HUES64 (cell line): ENCODE data around the gene KCNN1.

Source experiments
- H3K27ac ChIP-seq: 2 replicates; pipeline ENCODE4 v1.7.0; 2013; ENCODE audit warnings: low read depth, low read length, inconsistent platforms
- H3K27me3 ChIP-seq: 2 replicates; pipeline ENCODE4 v1.6.1; 2013; ENCODE audit warnings: mild to moderate bottlenecking, low read length; ENCODE audit not compliant: insufficient read depth
- H3K36me3 ChIP-seq: 2 replicates; pipeline ENCODE4 v1.6.1; 2013; ENCODE audit warnings: mild to moderate bottlenecking, low read length; ENCODE audit not compliant: insufficient read depth
- H3K4me1 ChIP-seq: 2 replicates; pipeline ENCODE4 v1.6.1; 2013; ENCODE audit warnings: mild to moderate bottlenecking, low read length, moderate library complexity; ENCODE audit not compliant: insufficient read depth
- H3K4me3 ChIP-seq: 2 replicates; pipeline ENCODE4 v1.5.1; 2013; ENCODE audit warnings: mild to moderate bottlenecking, low read length, moderate library complexity
- H3K9ac ChIP-seq: 2 replicates; pipeline ENCODE4 v1.6.1; 2013; ENCODE audit warnings: mild to moderate bottlenecking, low read depth, low read length
- H3K9me3 ChIP-seq: 2 replicates; pipeline ENCODE4 v1.6.1; 2013; ENCODE audit warnings: low read depth, low read length; ENCODE audit not compliant: insufficient read depth
- WGBS: fragments of 150-250, 120-280 bp; methylation state at CpG from one replicate; pipeline ENCODE4 v1.1.7; 2013; ENCODE audit warnings: missing lambda C conversion rate; 5-methylcytosine and 5-hydroxymethylcytosine counted together

KCNN1 gene

GRCh38 chr19:18045307-18046050, 78.6 kb downstream of the KCNN1 start:
- H3K27me3 ChIP-seq = no peaks in the 10 kb centered on the region
- peak overlapping the region; percentile 30; the same call in 1 of the 2 replicates for H3K9ac ChIP-seq
- no peaks in the 10 kb centered on the region for H3K9me3 ChIP-seq
- 0 out of 2 replicates have a peak, but pooled peaks cover 3% of the 10 kb centered on the region for H3K4me1 ChIP-seq
- H3K27ac ChIP-seq = no peak overlapping the region
- no peaks in the 10 kb centered on the region for H3K36me3 ChIP-seq
- H3K4me3 ChIP-seq = no peak overlapping the region
- WGBS = 90% methylated on average over 7 of the region's 7 CpGs

DNA sequence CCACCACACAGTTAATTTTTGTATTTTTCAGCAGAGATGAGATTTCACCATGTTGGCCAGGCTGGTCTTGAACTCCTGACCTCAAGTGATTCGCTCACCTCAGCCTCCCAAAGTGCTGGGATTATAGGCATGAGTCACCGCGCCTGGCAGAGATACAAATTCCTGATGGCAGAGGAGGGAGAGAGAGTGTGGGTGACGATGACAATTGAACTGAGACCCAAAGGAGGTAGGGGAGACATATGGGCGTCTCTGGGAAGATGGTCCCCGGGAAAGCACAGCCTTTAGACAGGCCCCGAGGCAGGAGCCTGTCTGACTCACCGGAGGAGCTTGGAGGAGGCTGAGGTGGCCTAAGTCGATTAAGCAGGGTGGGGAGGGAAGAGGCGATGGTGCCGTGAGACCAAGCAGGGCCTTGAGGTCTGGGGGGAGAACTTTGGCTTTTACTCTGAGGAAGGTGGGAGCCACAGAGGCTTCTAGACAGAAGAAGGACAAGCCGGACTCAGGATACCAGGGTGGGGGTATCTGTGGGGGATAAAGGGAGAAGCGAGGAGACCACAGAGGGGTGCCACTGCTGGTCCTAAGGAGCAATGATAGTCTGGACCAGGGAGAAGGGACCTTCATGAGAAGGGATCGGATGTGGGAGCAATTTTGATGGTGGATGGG, 79.3 kb downstream of the KCNN1 start:
- H3K27me3 ChIP-seq = no peaks in the 10 kb centered on the region
- 0 out of 2 replicates have a peak, but pooled peaks cover 3% of the 10 kb centered on the region for H3K4me1 ChIP-seq
- no peak overlapping the region for H3K27ac ChIP-seq
- H3K9ac ChIP-seq = no peak overlapping the region
- no peak overlapping the region for H3K4me3 ChIP-seq
- 84% methylated on average over 14 of the region's 14 CpGs for WGBS
- H3K9me3 ChIP-seq = no peaks in the 10 kb centered on the region
- H3K36me3 ChIP-seq = no peaks in the 10 kb centered on the region

- no peak overlapping the region for H3K27ac ChIP-seq
- 89% methylated on average over 8 of the region's 10 CpGs for WGBS
- H3K9ac ChIP-seq = no peak overlapping the region
- H3K36me3 ChIP-seq = no peaks in the 10 kb centered on the region
- no peak overlapping the region for H3K4me3 ChIP-seq
- H3K9me3 ChIP-seq = no peaks in the 10 kb centered on the region
- H3K27me3 ChIP-seq = no peaks in the 10 kb centered on the region
- 0 out of 2 replicates have a peak, but pooled peaks cover 3% of the 10 kb centered on the region for H3K4me1 ChIP-seq
Measured at GRCh38 chr19:18049385-18049784, 82.5 kb downstream of the KCNN1 start.
